Liver (tissue), 9 donors: ENCODE results near the gene GIMAP1. TPM values are rescaled to one million over a fixed set of nuclear protein-coding genes. Genes with fewer than 3 reads are reported as not detected.
"Not testable (repeated sequence)": the region's sequence is repeated elsewhere in the genome, so short reads cannot be mapped to it uniquely, and the experiment has no call there.

Experiments used
- DNase-seq: peaks from one replicate; pipeline ENCODE4 v3.0.0-alpha.2; 2017; ENCODE audit warnings: low spot score
- H3K27ac ChIP-seq, 2 donors: one replicate each; pipeline ENCODE4 v1.7.0; 2013; ENCODE audit warnings: inconsistent platforms in 2 of 2, low read length in 2 of 2, control low read depth in 1 of 2, low read depth in 1 of 2, mild to moderate bottlenecking in 1 of 2
- H3K27me3 ChIP-seq, 4 donors: one replicate each; pipeline versions ENCODE4 v1.6.1 to v1.7.0; 2013; ENCODE audit warnings: low read length in 3 of 4, inconsistent platforms in 1 of 4, mild to moderate bottlenecking in 1 of 4, moderate library complexity in 1 of 4; ENCODE audit not compliant: control insufficient read depth in 4 of 4, insufficient read depth in 4 of 4
- H3K36me3 ChIP-seq, 4 donors: one replicate each; pipeline versions ENCODE4 v1.6.1 to v1.7.0; 2013; ENCODE audit warnings: low read length in 3 of 4, mild to moderate bottlenecking in 3 of 4, low read depth in 1 of 4, moderate library complexity in 1 of 4; ENCODE audit not compliant: control insufficient read depth in 4 of 4, insufficient read depth in 3 of 4
- H3K4me1 ChIP-seq, 4 donors: one replicate each; pipeline versions ENCODE4 v1.6.1 to v1.7.0; 2013; ENCODE audit warnings: low read length in 3 of 4, mild to moderate bottlenecking in 3 of 4, moderate library complexity in 1 of 4; ENCODE audit not compliant: control insufficient read depth in 4 of 4, insufficient read depth in 4 of 4
- H3K4me3 ChIP-seq, 3 donors: one replicate each; pipeline versions ENCODE4 v1.6.1 to v1.7.0; 2013; ENCODE audit warnings: low read length in 3 of 3, control low read depth in 1 of 3, low read depth in 1 of 3, mild to moderate bottlenecking in 1 of 3
- H3K9ac ChIP-seq, 2 donors: one replicate each; pipeline ENCODE4 v1.7.0; 2013; ENCODE audit warnings: low read length in 2 of 2, mild to moderate bottlenecking in 2 of 2, moderate library complexity in 2 of 2, control low read depth in 1 of 2, low read depth in 1 of 2
- H3K9me3 ChIP-seq, 4 donors: one replicate each; pipeline versions ENCODE4 v1.6.1 to v1.7.0; 2013; ENCODE audit warnings: low read length in 3 of 4; ENCODE audit not compliant: control insufficient read depth in 4 of 4
- EGR1 ChIP-seq, 2 donors: IDR thresholded peaks; 2 replicates each; pipeline ENCODE4 v1.6.1; 2016 to 2018; ENCODE audit warnings: antibody characterized with exemption in 2 of 2, low read depth in 2 of 2
- FOXA2 ChIP-seq: IDR thresholded peaks from 2 replicates; pipeline ENCODE4 v1.6.1; 2016; ENCODE audit warnings: antibody characterized with exemption
- HNF4A ChIP-seq, 2 donors: conservative IDR thresholded peaks; 2 replicates each; pipeline ENCODE4 v1.6.1; 2016; ENCODE audit warnings: antibody characterized with exemption in 2 of 2, mild to moderate bottlenecking in 2 of 2
- HNF4G ChIP-seq: IDR thresholded peaks from 2 replicates; pipeline ENCODE4 v1.6.1; 2016; ENCODE audit warnings: antibody characterized with exemption
- MAX ChIP-seq: IDR thresholded peaks from 2 replicates; pipeline ENCODE4 v1.6.1; 2016; ENCODE audit warnings: antibody characterized with exemption
- NR2F2 ChIP-seq: IDR thresholded peaks from 2 replicates; pipeline ENCODE4 v1.6.1; 2016; ENCODE audit warnings: antibody characterized with exemption
- RAD21 ChIP-seq, 2 donors: IDR thresholded peaks; 2 replicates each; pipeline ENCODE4 v1.6.1; 2016; ENCODE audit warnings: antibody characterized with exemption in 2 of 2, mild to moderate bottlenecking in 2 of 2
- REST ChIP-seq: IDR thresholded peaks from 2 replicates; pipeline ENCODE4 v1.6.1; 2016; ENCODE audit warnings: antibody characterized with exemption, mild to moderate bottlenecking
- RXRA ChIP-seq, 2 donors: IDR thresholded peaks; 2 replicates each; pipeline ENCODE4 v1.6.1; 2017 to 2018; ENCODE audit warnings: antibody characterized with exemption in 2 of 2, mild to moderate bottlenecking in 1 of 2
- SP1 ChIP-seq: IDR thresholded peaks from 2 replicates; pipeline ENCODE4 v1.6.1; 2018; ENCODE audit warnings: antibody characterized with exemption, mild to moderate bottlenecking
- TAF1 ChIP-seq: conservative IDR thresholded peaks from 2 replicates; pipeline ENCODE4 v1.6.1; 2016; ENCODE audit warnings: antibody characterized with exemption, mild to moderate bottlenecking
- YY1 ChIP-seq: IDR thresholded peaks from 2 replicates; pipeline ENCODE4 v1.6.1; 2016; ENCODE audit warnings: antibody characterized with exemption, mild to moderate bottlenecking
- ZBTB33 ChIP-seq: IDR thresholded peaks from 2 replicates; pipeline ENCODE4 v1.6.1; 2016; ENCODE audit warnings: antibody characterized with exemption
- WGBS: extraction: QIAGEN DNeasy Blood & Tissue Kit; methylation state at CpG from one replicate; pipeline ENCODE4 v1.1.7; 2013; 5-methylcytosine and 5-hydroxymethylcytosine counted together
- polyA plus RNA-seq, 2 donors: library from polyadenylated mRNA; stranded (reverse) in 1 of 2; unstranded in 1 of 2; fragments of 200-250 nt in 1 of 2; fragments of >200 nt in 1 of 2; fragmentation: Nextera tagmentation in 1 of 2; extraction: Ambion mirVana in 1 of 2; gene quantifications; one replicate each; pipeline versions ENCODE4 v1.2.1 to v1.2.3, GENCODE V29; 2013 to 2015
- total RNA-seq, 2 donors: library from RNA; depleted of rRNA; stranded (reverse); fragments of >200 nt; gene quantifications; one replicate each; pipeline ENCODE4 v1.2.3, GENCODE V29; 2014
- donor health status: healthy.
- donor health status: healthy.
- donor health status: healthy.
- donor health status: healthy.
- donor health status: healthy.

Gene GIMAP1
- total RNA-seq (1 to 10 TPM; 2.3 to 3.8 TPM), polyA plus RNA-seq (1 to 10 TPM; 1.5 to 2.8 TPM)

GRCh38 chr7:150716368-150716767 is at the start of gene GIMAP1:
TSS of gene GIMAP1 (plus strand) at chr7:150716613. CDS start at chr7:150719048, 2,435 bp downstream.
- TF ChIP-seq ZBTB33 (no peak), HNF4A (conservative IDR thresholded peaks at IDR 0.05) (no peak), TAF1 (peak; percentile 32), EGR1 (IDR thresholded peaks at IDR 0.05; ENCODE audit: low read depth in 2 of 2) (no peak), HNF4G (no peak), RXRA (IDR thresholded peaks at IDR 0.05) (no peak), FOXA2 (no peak), MAX (peak; percentile 67), RAD21 (IDR thresholded peaks at IDR 0.05) (peak in 1 of 2 donors; percentile 32), YY1 (peak; percentile 27), SP1 (no peak), REST (no peak)
- Histone ChIP-seq H3K36me3 (no peaks in the 10 kb centered on the region), H3K27me3 (no peaks in the 10 kb centered on the region), H3K4me3 (peak within 1 kb of the TSS; percentile 7 to 59 (median 34)), H3K9me3 (peaks cover 0 to 5% (median 0%) of the 10 kb centered on the region in 4 donors), H3K4me1 (no peaks in the 10 kb centered on the region), H3K9ac (peak within 1 kb of the TSS in 1 of 2 donors; percentile 87), H3K27ac (peak within 1 kb of the TSS; percentile 42 to 60)
- WGBS = 64% methylated on average over 5 of the region's 5 CpGs
- DNase-seq = no peak

- no peaks in the 10 kb centered on the region for H3K27me3 ChIP-seq
- H3K9ac ChIP-seq = no peak overlapping the region
- no peaks in the 10 kb centered on the region for H3K4me1 ChIP-seq
- H3K4me3 ChIP-seq = no peak overlapping the region
- TF ChIP-seq RAD21 (IDR thresholded peaks at IDR 0.05) (peak in 1 of 2 donors; percentile 14), MAX (no peak)
- H3K36me3 ChIP-seq = no peaks in the 10 kb centered on the region
- no peaks in the 10 kb centered on the region for H3K9me3 ChIP-seq
- H3K27ac ChIP-seq = no peak overlapping the region
- WGBS = 72% methylated on average over 1 of the region's 1 CpG
- no peak for DNase-seq
Observed at GRCh38 chr7:150668472-150668911, 47.9 kb upstream of the GIMAP1 start.

GRCh38 chr7:150668977-150669376 is 47.4 kb upstream of the GIMAP1 start:
- no peak for DNase-seq
- TF ChIP-seq ZBTB33 (no peak), TAF1 (no peak), NR2F2 (no peak)
- Histone ChIP-seq H3K9me3 (no peaks in the 10 kb centered on the region), H3K27ac (no peak overlapping the region), H3K4me1 (no peaks in the 10 kb centered on the region), H3K27me3 (no peaks in the 10 kb centered on the region), H3K36me3 (no peaks in the 10 kb centered on the region), H3K4me3 (no peak overlapping the region), H3K9ac (no peak overlapping the region)

- not testable (repeated sequence) for H3K4me1 ChIP-seq, H3K27me3 ChIP-seq, H3K36me3 ChIP-seq, H3K9ac ChIP-seq, H3K27ac ChIP-seq, H3K9me3 ChIP-seq, H3K4me3 ChIP-seq, DNase-seq
- 87% methylated on average over 7 of the region's 7 CpGs for WGBS
Observed at GRCh38 chr7:150671798-150672585, 44.4 kb upstream of the GIMAP1 start.
